H1 (cell line): ENCODE measurements around the gene LAMP5. TPM values are rescaled to one million over a fixed set of nuclear protein-coding genes. Genes with fewer than 3 reads are reported as not detected.

Experiments used
- BCL11A ChIP-seq, 2 experiments: IDR thresholded peaks; one replicate each; pipeline ENCODE4 v1.6.1; 2011; ENCODE audit warnings: low read depth in 2 of 2, low read length in 2 of 2, mild to moderate bottlenecking in 2 of 2
- GTF2F1 ChIP-seq: IDR thresholded peaks from 2 replicates; pipeline ENCODE4 v1.6.1; 2012; ENCODE audit warnings: low read depth, low read length, improper control_type of control experiment, borderline replicate concordance
- JUN ChIP-seq: IDR thresholded peaks from 2 replicates; pipeline ENCODE4 v1.6.1; 2011; ENCODE audit warnings: low read depth, mild to moderate bottlenecking, improper control_type of control experiment, low read length
- TCF12 ChIP-seq: IDR thresholded peaks from 2 replicates; pipeline ENCODE4 v1.6.1; 2011; ENCODE audit warnings: low read depth, mild to moderate bottlenecking, low read length
- polyA plus RNA-seq, 7 experiments: library from polyadenylated mRNA; depleted of rRNA in 3 of 7; stranded (reverse) in 5 of 7; unstranded in 2 of 7; fragments of >200 nt in 5 of 7; fragments of 200-250 nt in 2 of 7; gene quantifications; 1 replicate in 5 of 7; 2 replicates in 1 of 7; 4 replicates in 1 of 7; pipeline versions ENCODE4 v1.2.1 to v1.2.3, GENCODE V29; 2011 to 2013; ENCODE audit warnings: missing spikeins in 2 of 7, mixed read lengths in 2 of 7
- total RNA-seq: library from RNA; stranded (reverse); fragmentation: NEBNext Ultra II Directional; extraction: Animal tissue kit (Norgen Biotek cat#: 25700); gene quantifications from 2 replicates; pipeline ENCODE4 v1.2.1, GENCODE V29; 2021

LAMP5 gene
- total and polyA plus RNA-seq, 2 of the 8 experiments (the other 6 are each of a cell fraction or from before 2014, with no cell fraction given): 0.22 to 1.9 TPM

DNA sequence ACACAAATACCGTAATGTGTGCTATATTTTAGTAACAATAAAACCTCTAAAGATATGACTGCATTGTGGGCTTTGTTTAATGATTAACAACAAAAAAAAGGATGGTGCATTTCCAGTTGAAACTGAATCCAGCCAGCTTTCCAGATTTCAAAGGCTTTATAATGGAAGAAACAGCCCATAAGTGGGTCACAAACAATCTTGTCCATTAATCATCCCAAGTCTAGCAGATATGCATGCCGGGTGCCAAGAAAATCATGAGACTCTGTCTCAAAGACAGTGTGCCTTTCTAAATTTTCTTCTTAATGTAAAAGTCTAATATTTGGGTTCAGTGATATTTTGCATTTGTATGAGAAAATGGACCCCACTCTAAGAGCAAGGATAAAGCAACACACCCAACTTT lies 20.6 kb upstream of the LAMP5 start (continued):
- no peak for TF ChIP-seq JUN
- TF ChIP-seq BCL11A (IDR thresholded peaks at IDR 0.05; ENCODE audit: low read depth in 2 of 2, low read length in 2 of 2): no peak
- no peak for TF ChIP-seq GTF2F1
- TF ChIP-seq TCF12: no peak
